M059J (cell line): ENCODE results near the gene PPFIA1. TPM values are rescaled to one million over a fixed set of nuclear protein-coding genes. Genes with fewer than 3 reads are reported as not detected.
A peak's percentile ranks its signal among the peaks of the same experiment; 100 is the strongest.
"Not testable (repeated sequence)": the region's sequence is repeated elsewhere in the genome, so short reads cannot be mapped to it uniquely, and the experiment has no call there.

ENCODE experiments used
- DNase-seq: peaks from one replicate; pipeline ENCODE4 v3.0.0-alpha.2; 2012; ENCODE audit warnings: low read depth
- total RNA-seq: library from RNA; depleted of rRNA; stranded (reverse); fragments of >200 nt; shearing (Covaris generic); gene quantifications from 2 replicates; pipeline ENCODE4 v1.2.3, GENCODE V29; 2014

PPFIA1 gene
- total RNA-seq, 1 experiment from 2014 or later, result 32.2 TPM

DNA sequence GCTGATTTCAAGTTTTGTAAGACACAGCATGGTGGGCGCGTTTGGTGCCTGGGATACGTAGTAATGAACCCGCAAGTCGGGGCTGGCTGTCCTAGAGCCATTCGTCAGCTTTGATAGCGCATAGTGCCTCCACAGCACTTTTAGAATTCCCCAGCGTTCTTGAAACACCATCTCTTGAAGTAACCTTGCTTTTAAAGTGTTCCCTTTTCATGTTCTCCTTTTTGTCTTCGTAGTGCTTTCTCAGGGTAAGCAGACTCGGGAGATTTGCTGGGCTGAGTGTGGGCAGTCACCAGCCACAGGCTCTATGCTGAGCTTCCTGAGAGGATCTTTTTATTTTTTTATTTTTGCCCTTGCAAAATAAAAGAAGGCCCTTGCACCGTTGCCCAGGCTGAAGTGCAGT lies 88.3 kb downstream of the PPFIA1 start:
- DNase-seq, result no peak

DNA sequence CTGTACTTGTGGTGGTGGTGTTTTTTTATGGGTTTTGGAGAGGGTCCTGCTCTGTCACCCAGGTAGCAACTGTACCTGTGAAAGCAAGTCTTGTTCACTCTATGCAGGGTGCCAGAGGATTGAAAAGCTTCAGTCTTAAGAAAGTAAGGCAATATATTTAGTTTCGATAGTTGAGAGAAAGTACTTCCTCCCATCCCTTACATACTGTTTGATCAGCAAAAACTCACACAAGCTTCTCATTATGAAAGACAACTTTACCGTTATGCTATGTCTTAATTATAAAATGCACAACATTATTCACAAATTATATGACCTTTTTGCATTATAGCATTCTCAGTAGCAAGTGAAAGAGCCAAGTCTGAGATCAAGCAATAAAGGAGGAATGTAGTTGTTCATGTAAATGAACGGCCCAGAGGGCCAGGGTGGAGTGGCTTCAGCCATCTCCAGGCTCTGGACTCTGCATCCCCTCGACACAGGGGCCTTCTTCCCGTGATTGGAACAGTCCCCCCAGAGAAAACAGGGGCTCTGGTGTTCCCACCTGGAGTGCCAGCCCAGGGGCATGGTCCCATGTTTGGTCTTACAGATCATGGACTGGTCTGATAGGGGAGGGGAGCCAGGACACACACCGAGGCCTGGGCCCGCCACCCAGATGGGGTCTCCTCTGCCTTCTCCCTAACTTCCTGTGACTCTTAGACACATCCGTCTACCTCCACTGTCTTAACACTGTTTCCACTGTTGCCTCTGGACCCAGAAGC lies 89.1 kb downstream of the PPFIA1 start:
- DNase-seq, result no peak

DNA sequence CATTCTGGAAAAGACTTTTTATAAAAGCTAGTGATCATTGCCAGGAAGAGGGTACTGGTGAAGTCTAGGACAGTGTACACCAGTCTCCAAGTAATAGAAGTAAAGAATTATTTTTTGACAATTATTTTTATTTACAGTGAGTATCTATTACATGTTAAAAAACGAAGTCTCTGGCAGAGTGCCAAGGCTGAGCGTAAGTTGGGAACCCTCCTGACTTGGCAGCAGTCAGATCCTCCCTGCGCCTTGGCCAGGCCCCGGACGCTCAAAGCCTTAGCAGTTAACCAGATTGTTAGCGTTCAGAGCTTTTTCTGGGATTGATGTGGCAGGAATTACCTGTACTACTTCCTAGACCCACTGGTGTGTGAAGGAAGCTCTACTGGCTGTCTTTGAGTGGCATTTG lies 89.7 kb downstream of the PPFIA1 start:
- DNase-seq, result no peak

DNA sequence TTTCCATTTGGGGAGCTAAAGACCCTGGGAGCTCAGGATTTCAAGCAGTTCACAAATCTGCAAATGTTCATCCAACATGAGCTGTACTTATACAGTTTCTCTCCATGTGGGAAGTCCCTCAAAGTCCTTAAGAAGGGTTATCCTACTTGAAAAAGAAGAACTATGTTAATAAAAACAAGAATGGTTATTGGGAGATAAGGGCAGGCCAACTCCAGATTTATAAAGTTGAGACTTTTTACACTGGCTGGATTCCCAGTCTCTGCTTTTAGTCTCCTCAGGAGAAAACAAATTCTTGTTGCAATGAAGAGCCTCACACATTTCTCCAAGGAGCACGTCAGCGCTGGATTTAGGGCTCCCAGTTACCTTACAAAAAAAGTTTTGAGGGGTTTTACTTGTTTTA lies 93.7 kb downstream of the PPFIA1 start:
- no peak for DNase-seq

DNA sequence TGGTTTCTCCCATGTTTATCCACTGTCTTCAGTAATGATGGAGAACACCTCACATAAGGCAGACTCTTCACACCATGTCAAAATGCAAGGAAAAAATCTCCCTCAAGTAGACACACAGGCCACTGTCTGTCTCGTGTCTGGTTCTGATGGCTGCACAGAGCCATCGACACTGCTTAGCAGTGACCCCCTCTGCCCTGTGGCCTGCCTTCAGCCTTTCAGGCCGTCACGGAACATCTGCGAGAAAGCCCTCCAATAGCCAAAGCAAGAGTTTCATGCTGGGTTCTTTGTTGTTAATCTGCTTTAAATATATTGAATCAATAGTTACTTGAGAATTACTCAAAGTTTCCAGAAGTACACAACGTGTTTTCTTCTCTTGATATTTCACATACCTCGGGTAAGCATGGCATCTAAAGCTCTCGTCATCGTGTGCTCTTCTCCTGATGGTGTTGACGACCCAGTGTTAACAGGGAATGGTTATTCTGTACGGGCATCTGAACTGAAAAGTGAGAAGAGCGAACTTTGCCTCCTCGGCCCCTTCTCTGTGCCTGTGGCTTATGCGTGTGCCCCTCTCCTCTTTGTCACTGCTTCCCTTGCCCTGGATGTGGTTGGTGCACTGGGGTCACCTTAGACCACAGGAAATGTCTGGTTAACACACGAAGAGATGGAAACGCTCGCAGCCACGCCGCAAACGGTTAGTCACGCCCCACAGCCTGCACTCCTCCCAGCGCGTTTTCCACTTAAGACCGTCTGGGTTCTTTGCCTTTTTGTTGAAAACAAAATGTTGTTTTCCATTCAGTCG lies 94.5 kb downstream of the PPFIA1 start:
- DNase-seq, result no peak

DNA sequence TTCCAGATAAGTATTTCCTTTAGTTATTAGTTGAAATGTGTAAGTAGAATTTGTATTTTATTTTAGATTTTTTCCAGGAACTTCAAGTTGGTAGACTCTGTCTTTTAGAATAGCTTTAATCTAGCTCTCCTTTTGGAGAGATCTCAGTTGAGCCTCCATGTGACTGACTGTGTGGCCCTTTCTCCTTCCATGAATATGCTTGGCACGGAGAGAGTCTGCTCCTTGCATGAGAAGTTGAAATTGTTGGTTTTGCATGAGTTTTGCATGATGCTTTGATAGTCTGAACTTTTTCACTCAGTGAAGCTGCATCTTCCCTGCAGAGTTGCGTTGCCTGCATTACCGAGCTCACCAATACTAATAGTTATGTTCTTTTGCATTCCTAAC lies 95.0 kb downstream of the PPFIA1 start:
- DNase-seq, result no peak

DNA sequence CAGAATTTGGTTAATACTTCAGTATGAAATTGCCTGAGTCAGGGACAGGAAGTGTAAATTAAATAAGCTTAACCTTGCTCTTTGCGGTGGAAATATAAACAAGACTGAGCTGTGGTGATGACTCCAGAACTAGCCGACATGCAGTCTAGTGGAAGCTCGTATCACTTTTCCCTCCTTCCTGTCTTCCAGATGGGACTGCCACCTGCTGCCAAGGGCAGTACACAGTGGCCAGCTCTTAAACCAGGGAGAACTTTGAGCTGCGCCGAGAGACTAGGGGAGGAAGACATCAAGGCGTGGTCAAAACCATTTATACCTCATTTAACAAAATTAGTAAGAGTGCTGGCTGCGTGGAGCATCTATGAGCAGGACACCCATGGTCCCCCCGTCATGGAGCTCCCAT lies 96.6 kb downstream of the PPFIA1 start:
- peak; percentile 34 for DNase-seq

DNA sequence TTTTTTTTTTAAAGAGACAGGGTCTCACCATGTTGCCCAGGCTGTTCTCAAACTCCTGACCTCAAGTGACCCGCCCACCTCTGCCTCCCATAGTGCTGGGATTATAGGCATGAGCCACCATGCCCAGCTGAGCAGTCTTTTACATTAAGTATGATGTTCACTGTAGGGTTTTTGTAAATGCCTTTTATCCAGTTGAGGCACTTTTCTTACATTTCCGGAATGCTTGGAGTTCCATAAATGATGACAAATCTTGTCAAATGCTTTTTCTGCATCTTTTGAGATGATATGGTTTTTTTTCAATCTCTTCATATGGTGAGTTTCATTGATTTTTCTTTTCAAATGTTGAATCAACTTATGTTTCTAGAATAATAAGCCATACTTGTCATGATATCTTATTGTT lies 98.5 kb downstream of the PPFIA1 start:
- no peak for DNase-seq

DNA sequence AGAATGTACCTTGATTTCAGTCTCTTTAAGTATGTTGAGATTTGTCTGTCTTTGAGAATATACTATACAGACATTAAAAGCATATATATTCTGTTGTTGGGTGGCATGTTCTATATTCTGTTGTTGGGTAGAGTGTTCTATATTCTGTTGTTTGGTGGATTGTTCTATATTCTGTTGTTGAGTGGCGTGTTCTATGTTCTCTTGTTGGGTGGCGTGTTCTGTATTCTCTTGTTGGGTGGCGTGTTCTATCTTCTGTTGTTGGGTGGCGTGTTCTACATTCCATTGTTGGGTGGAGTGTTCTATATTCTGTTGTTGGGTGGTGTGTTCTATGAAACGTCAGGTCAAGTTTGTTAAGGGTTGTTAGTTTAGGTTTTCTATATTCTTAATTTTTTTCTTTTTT lies 100.8 kb downstream of the PPFIA1 start:
- DNase-seq, result no peak

DNA sequence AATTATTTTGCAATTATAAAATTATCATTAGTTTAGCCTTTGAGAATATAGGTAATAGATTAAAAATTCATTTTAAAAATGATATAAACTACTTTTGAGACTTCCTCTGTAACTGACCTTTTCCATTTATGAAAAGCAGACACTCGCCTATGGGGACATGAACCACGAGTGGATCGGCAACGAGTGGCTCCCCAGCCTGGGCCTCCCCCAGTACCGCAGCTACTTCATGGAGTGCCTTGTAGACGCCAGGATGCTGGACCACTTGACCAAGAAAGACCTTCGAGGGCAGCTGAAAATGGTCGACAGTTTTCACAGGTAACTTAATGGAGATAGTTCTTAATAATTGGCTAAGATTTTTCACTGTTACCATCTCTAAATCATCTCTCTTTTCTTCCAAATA lies 101.6 kb downstream of the PPFIA1 start:
- no peak for DNase-seq

DNA sequence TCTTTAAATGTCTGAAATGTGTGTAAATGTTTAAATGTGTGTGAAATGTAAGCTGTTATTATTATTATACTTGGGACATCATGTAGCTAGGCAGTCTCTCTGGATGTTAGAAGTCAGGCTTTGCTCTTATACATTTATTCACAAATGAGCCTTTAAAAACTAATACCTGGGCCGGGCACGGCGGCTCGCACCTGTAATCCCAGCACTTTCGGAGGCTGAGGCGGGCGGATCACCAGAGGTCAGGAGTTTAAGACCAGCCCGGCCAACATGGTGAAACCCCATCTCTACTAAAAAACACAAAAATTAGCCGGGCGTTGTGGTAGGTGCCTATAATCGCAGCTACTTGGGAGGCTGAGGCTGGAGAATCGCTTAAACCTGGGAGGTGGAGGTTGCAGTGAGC lies 106.1 kb downstream of the PPFIA1 start:
- DNase-seq, result no peak

DNA sequence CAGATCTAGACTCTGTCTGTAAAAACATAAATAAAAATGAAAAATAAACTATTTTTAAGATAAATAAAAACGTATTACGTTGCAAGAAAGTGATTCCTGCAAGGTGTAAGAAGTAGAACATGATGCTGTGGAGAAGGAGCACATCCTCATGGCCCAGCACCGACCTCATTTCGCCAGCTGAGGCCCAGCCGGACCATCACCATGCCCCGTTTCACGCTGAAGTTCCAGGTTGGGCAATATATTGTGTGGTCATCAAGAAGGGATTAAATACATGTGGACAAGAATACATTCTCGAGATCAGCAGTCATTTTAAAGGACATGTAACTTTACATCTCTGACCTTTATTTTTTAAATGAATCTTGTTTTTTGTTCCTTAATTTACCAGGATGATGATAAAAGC lies 107.2 kb downstream of the PPFIA1 start:
- no peak for DNase-seq

DNA sequence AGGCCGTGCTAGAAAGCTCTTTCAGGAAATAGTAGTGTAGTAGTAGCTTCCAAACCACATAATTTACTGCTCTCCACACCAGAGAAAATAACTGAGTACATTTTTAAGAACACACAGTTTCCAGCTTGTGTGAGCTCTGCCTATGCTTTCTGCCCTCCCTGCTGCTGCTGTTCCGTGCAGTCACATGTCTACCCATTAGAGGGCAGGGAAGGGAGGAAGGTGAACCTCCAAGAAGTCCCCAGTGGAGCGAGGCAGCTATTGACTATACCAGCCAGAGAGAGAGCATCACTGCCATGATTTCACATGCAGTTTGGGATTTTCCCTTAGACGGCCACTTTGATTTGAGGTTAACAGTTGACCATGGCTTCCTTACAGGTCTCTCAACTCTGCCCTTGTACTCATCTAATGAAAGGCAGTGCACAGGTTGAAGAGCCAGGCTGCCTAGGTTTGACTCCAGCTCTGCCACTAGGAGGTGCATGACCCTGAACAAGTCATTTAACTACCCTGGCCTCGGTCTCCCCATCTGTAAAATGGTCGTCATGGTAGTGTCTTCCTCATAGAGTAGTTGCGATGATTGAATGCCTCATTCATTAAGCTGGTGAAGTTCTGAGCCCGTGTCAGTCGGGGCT lies 108.1 kb downstream of the PPFIA1 start:
- no peak for DNase-seq

DNA sequence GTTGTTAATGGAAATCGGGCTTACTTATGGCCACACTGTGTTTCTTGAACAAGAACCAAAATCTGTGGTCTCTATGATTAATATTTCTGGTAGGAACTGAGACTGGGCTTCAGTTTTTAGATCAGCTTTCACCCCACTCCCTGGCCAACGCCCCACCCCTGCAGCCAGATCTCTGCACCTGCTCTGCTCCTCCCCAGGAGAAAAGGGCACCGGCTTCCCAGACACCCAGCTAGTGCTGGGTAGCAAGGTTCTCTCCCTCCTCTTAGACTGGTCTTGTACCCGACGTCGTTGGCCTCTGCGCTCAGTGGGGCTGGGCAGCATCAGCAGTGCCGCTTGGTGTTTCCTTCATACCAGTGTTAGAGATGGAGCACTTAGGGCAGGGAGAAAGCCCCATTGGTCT lies 110.9 kb downstream of the PPFIA1 start:
- no peak for DNase-seq

DNA sequence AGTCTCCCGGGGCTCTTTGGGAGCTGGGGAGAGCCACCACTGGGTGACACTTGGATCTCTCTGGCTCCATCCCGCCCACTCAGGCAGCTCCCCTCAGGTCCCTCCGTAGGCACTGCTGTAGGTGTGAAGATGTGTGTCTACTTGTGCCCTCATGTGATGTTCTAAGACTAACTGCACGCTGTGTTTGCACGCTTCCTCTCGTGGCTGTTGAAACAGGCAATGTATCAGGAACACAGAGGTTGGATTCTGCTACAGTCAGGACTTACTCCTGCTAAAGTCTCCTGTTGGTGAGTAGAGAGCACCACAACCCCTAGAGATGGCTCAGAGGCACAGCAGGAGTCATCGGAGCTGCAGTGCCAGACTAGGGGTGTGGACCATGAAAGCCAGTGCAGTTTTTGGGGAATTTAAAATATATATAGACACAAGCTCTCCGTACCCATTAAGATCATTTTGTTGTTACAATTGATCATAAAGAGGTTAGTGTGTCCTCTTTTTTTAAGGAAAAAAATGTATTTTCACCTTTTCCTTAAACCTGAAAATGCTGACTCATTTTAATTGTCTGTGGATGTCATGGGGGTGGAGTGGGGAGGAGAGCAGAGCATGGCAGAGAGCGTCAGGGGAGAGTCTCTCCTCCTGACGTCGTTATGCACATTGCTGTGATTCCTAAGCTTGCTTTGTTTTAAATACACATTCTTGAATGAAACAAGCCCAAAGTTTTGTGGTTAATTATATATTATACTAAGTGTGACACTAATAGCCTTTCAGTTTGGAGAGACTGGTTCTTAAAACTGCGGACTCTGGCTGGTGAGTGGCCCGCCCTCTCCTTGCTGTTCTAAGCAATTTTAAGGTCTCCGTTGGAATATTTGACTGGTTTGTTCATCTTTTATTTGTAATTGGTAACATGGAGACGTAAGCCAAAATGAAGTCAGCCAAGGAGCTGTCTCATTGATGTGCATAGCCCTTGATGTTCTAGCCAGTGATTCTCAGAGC lies 111.7 kb downstream of the PPFIA1 start:
- no peak for DNase-seq

DNA sequence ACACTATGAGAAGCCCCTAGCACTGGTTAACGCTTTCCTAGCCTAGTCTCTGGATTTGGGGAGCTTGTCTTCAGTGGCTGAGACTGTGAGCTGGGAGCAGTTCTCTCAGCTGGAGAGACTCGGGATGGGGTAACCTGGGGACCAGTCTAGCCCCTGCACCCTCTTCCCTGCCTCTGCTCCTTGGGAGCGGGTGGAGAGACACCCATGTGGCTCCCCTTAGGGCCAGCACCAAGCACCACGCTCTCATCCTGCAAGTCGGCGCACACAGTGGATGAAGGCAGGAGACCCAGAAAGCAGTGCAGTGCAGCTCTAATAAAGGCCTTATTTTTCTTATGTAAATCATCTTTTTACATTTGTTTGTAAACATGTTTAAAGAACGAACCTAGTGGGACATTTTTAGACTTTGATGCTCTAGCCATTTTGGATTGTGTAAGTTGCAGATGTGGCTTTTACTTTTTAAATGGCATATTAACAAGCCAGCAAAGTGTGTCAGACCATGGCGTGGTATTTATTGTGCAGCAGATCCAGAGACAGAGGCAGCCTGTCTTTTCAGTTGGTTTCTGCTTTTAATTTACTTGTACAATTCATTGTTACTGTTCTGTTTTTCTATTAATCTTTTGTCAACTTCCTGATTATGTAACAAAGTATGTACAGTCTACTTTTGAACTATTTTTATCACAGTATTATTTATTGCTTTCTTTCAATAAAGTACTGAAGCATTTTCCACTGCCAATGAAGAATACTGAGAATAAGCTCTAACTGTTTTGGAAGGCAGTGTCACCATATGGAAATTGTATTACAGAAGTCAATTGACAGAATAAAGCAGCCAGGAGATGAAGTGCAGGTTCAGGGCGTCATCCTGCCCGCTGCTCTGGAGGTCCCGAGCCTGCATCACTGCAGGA lies 113.4 kb downstream of the PPFIA1 start:
- no peak for DNase-seq

DNA sequence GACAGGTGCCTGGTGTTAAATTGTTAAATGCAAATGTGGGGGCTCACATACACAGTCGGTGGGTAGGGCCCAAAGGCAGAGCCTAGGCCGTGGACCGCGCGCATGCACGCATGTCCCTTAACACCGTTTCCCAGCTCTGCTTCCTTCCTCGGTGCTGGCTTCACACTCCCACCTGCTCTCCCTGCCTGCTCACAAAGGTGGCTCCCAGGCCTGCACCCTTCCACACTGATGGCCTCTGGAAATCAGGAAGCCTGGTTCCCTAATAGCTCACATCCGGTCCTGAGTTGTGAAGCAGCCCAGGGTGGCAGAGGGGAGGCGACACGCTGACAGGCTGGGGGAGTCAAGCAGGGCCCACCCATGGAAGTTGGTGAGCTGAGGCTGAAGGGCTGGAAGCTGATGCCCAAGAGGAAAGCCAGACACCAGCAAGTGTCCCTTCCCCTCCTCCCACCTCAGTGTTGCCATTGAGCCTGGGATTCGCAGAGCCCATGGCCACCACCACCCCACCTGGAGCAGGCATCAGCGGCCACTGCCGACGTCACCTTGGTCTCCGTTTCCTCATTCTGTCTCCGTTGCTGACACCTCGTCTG lies 114.2 kb downstream of the PPFIA1 start:
- DNase-seq, result no peak

DNA sequence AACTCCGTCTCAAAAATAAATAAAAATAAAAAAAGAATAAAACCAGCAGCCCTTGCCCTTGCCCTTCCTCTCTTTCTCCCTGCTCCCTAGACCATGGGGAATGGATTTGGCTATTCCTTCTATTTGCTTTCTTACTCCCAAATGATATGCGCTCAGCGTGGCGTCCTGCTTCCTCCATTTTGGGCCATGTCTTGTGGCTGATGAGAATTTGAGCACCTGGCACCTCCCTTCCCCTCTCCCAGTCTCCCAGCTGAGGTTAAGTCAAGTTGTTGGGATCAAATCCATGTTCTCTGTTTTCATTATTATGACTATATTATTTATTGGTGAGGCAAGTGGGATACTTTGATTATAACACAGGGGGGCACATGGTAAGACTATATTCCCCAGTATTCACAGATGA lies 117.1 kb downstream of the PPFIA1 start:
- no peak for DNase-seq

DNA sequence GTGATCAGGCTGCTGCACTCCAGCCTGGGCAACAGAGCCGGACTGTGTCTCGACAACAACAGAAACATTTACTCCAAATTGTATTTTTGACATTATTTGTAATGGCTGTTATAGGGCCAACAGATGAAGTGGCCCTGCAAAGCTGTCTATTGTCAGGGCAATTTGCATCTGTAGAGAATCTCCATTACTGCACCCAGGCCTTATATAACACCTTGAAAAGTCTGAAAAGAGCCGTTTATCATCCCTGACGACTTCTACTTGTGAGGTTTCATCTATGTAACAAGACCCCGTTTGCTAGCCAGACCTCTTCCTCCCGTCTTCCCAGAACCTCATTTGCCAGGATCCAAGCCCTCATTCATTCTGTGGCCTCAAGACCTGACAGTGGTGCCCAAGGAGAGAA lies 118.7 kb downstream of the PPFIA1 start:
- no peak for DNase-seq

DNA sequence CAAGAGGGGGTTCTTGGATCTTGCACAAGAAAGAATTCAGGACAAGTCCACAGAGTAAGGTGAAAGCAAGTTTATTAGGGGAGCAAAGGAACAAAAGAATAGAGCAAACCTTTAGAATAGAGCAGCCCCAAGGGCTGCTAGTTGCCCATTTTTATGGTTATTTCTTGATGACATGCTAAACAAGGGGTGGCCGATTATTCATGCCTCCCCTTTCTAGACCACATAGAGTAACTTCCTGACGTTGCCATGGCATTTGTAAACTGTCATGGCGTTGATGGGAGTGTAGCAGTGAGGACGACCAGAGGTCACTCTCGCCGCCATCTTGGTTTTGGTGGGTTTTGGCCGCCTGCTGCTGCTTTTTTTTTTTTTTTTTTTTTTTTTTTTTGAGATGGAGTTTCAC lies 120.4 kb downstream of the PPFIA1 start:
- DNase-seq, result not testable (repeated sequence)
